H1 (cell line): ENCODE data around the gene LRRC8D. TPM values are rescaled to one million over a fixed set of nuclear protein-coding genes. Genes with fewer than 3 reads are reported as not detected.

Experiments used
- EGR1 ChIP-seq: IDR thresholded peaks from 2 replicates; pipeline ENCODE4 v1.6.1; 2011; ENCODE audit warnings: low read depth, low read length, borderline replicate concordance
- ZNF274 ChIP-seq: IDR thresholded peaks from 2 replicates; pipeline ENCODE4 v1.7.0; 2012; ENCODE audit warnings: low read length, borderline replicate concordance; ENCODE audit errors: extremely low read depth
- polyA plus RNA-seq, 7 experiments: library from polyadenylated mRNA; depleted of rRNA in 3 of 7; stranded (reverse) in 5 of 7; unstranded in 2 of 7; fragments of >200 nt in 5 of 7; fragments of 200-250 nt in 2 of 7; gene quantifications; 1 replicate in 5 of 7; 2 replicates in 1 of 7; 4 replicates in 1 of 7; pipeline versions ENCODE4 v1.2.1 to v1.2.3, GENCODE V29; 2011 to 2013; ENCODE audit warnings: missing spikeins in 2 of 7, mixed read lengths in 2 of 7
- total RNA-seq: library from RNA; stranded (reverse); fragmentation: NEBNext Ultra II Directional; extraction: Animal tissue kit (Norgen Biotek cat#: 25700); gene quantifications from 2 replicates; pipeline ENCODE4 v1.2.1, GENCODE V29; 2021

Gene LRRC8D
- total and polyA plus RNA-seq, 2 of the 8 experiments (the other 6 are each of a cell fraction or from before 2014, with no cell fraction given), result 42.0 to 58.5 TPM

- no peak for TF ChIP-seq EGR1
- TF ChIP-seq ZNF274, result no peak
Measured at GRCh38 chr1:89942014-89942413, 121.2 kb downstream of the LRRC8D start (continued).
